ENCODE data around the gene PLOD3. TPM values are rescaled to one million over a fixed set of nuclear protein-coding genes. Genes with fewer than 3 reads are reported as not detected.

Gene PLOD3
- total RNA-seq, 1 experiment from 2014 or later: 83.7 TPM

DNA sequence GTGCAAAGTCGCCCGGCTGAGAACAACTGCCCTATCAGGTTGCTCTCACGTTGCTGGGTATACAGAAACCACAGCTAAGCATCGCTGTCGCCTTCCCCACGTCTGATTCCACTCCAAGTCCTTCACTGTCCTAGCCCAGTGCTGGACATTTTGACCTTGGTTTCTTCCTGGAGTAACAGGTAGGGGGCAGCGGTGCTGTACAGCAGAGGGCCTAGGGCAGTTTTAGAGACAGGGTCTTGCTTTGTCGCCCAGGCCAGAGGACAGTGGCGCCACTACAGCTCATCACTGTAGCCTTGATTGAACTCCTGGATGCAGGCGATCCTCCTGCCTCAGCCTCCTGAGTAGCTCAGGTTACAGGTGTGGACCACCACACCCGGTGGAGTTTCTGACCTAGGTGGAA lies 17.7 kb upstream of the PLOD3 start:
- RAD21 ChIA-PET (ENCODE audit: low non-redundant PET in 1 of 2, low total read pairs in 2 of 2, uncharacterized antibody in 2 of 2, unreplicated experiment in 2 of 2): no interaction called here
- Histone ChIP-seq H2AFZ (ENCODE audit: low read depth, low read length, poor library complexity, severe bottlenecking) (no peak overlapping the region), H4K20me1 (ENCODE audit: insufficient read depth) (no peaks in the 10 kb centered on the region), H3K79me2 (ENCODE audit: insufficient read depth, low read length) (no peaks in the 10 kb centered on the region), H3K27me3 (ENCODE audit: insufficient read depth, low read length) (no peaks in the 10 kb centered on the region), H3K27ac (ENCODE audit: low read depth, low read length) (no peak overlapping the region), H3K4me1 (ENCODE audit: control insufficient read depth in 1 of 2, insufficient read depth in 2 of 2, low read length in 2 of 2) (peaks cover 7 to 20% of the 10 kb centered on the region in 2 experiments), H3K9me3 (ENCODE audit: control insufficient read depth in 1 of 2, insufficient read depth in 1 of 2, low read depth in 1 of 2, low read length in 2 of 2) (no peaks in the 10 kb centered on the region), H3K4me3 (replicated peaks in 1 of 2; ENCODE audit: low read depth in 1 of 2, low read length in 2 of 2) (no peak overlapping the region), H3K4me2 (ENCODE audit: low read length) (no peak overlapping the region), H3K36me3 (ENCODE audit: control insufficient read depth in 1 of 2, insufficient read depth in 2 of 2, low read length in 2 of 2) (peaks cover 0 to 4% of the 10 kb centered on the region in 2 experiments; a peak in 1 of 4 replicates), H3K9me2 (ENCODE audit: insufficient read depth) (no peaks in the 10 kb centered on the region), H3K9ac (ENCODE audit: low read length) (no peak overlapping the region)
- CTCF ChIA-PET: interaction anchor here (1.9 kb wide), 1 partner anchor 9 kb away, joined by 7 read pairs; no protein-coding TSS in a partner anchor
- POLR2A ChIA-PET: no interaction called here
- BruUV-seq (replicated peaks): no TSS peak
- TF ChIP-seq, protein P1, sequence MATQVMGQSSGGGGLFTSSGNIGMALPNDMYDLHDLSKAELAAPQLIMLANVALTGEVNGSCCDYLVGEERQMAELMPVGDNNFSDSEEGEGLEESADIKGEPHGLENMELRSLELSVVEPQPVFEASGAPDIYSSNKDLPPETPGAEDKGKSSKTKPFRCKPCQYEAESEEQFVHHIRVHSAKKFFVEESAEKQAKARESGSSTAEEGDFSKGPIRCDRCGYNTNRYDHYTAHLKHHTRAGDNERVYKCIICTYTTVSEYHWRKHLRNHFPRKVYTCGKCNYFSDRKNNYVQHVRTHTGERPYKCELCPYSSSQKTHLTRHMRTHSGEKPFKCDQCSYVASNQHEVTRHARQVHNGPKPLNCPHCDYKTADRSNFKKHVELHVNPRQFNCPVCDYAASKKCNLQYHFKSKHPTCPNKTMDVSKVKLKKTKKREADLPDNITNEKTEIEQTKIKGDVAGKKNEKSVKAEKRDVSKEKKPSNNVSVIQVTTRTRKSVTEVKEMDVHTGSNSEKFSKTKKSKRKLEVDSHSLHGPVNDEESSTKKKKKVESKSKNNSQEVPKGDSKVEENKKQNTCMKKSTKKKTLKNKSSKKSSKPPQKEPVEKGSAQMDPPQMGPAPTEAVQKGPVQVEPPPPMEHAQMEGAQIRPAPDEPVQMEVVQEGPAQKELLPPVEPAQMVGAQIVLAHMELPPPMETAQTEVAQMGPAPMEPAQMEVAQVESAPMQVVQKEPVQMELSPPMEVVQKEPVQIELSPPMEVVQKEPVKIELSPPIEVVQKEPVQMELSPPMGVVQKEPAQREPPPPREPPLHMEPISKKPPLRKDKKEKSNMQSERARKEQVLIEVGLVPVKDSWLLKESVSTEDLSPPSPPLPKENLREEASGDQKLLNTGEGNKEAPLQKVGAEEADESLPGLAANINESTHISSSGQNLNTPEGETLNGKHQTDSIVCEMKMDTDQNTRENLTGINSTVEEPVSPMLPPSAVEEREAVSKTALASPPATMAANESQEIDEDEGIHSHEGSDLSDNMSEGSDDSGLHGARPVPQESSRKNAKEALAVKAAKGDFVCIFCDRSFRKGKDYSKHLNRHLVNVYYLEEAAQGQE (IDR thresholded peaks at IDR 0.05; ENCODE audit: low read depth): no peak
- TF ChIP-seq EZH2 (IDR thresholded peaks at IDR 0.05) (no peak), POLR2A (IDR thresholded peaks at IDR 0.05; ENCODE audit: borderline replicate concordance, extremely low read depth, insufficient read depth, insufficient read length) (no peak), JUND (IDR thresholded peaks at IDR 0.05) (no peak), POLR2AphosphoS5 (IDR thresholded peaks at IDR 0.05; ENCODE audit: low read depth, low read length) (no peak)
- TF ChIP-seq, protein P2, sequence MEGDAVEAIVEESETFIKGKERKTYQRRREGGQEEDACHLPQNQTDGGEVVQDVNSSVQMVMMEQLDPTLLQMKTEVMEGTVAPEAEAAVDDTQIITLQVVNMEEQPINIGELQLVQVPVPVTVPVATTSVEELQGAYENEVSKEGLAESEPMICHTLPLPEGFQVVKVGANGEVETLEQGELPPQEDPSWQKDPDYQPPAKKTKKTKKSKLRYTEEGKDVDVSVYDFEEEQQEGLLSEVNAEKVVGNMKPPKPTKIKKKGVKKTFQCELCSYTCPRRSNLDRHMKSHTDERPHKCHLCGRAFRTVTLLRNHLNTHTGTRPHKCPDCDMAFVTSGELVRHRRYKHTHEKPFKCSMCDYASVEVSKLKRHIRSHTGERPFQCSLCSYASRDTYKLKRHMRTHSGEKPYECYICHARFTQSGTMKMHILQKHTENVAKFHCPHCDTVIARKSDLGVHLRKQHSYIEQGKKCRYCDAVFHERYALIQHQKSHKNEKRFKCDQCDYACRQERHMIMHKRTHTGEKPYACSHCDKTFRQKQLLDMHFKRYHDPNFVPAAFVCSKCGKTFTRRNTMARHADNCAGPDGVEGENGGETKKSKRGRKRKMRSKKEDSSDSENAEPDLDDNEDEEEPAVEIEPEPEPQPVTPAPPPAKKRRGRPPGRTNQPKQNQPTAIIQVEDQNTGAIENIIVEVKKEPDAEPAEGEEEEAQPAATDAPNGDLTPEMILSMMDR (IDR thresholded peaks at IDR 0.05 in 2 of 3, conservative IDR thresholded peaks at IDR 0.05 in 1 of 3; ENCODE audit: borderline replicate concordance in 1 of 3, insufficient read depth in 1 of 3, low read depth in 2 of 3, low read length in 2 of 3): peak in 2 of 3 experiments; percentile 54 to 58; a peak in 4 of 6 replicates
- DNase-seq (ENCODE audit: low read depth, low spot score) (no peak), ATAC-seq (no peak; the same call in 1 of the 2 replicates)
- intact Hi-C loops (cut with micrococcal nuclease): no loop called here

All from HCT116 (cell line).